ENCODE measurements around the gene FNIP2. TPM values are rescaled to one million over a fixed set of nuclear protein-coding genes. Genes with fewer than 3 reads are reported as not detected.

FNIP2 gene
- total and polyA plus RNA-seq, 2 donors (not counting 1 experiment from before 2014, with no cell fraction given): 0.03 to 0.17 TPM

- Mint-ChIP-seq H3K4me3 (peak overlapping the region; percentile 4), H3K9me3 (ENCODE audit: insufficient read depth) (no peaks in the 10 kb centered on the region), H3K27ac (no peak overlapping the region), H3K4me1 (peaks cover 22% of the 10 kb centered on the region), H3K27me3 (peaks cover 77% of the 10 kb centered on the region)
- no peaks in the 10 kb centered on the region for H3K79me2 ChIP-seq (ENCODE audit: control insufficient read depth, insufficient read depth, low read length)
- TF ChIP-seq CTCF (IDR thresholded peaks at IDR 0.05) (no peak), EZH2 (IDR thresholded peaks at IDR 0.05; ENCODE audit: borderline replicate concordance, insufficient read depth, low read depth, low read length, poor library complexity, severe bottlenecking) (no peak)
- peaks cover 0 to 6% (median 3%) of the 10 kb centered on the region in 3 donors for H3K9me3 ChIP-seq (ENCODE audit: control extremely low read depth in 1 of 3, control insufficient read depth in 2 of 3, insufficient read depth in 1 of 3, low read length in 2 of 3)
- peak; percentile 45 for DNase-seq
- WGBS (ENCODE audit: insufficient coverage): 60% methylated on average over 1 of the region's 6 CpGs
- POLR2A ChIA-PET: no interaction called here
- H4K20me1 ChIP-seq (ENCODE audit: control insufficient read depth, insufficient read depth, low read length, poor library complexity, severe bottlenecking): no peaks in the 10 kb centered on the region
- intact Hi-C loops (cut with micrococcal nuclease): loop anchor here (5.0 kb wide), 1 partner anchor 43 kb away; the partner anchor contains the start of gene FNIP2
- H3K27me3 ChIP-seq (replicated peaks in 1 of 4; ENCODE audit: control extremely low read depth in 1 of 4, control insufficient read depth in 3 of 4, insufficient read depth in 4 of 4, low read length in 3 of 4): peaks cover 10 to 92% (median 82%) of the 10 kb centered on the region in 4 experiments
- no peak overlapping the region for H3K27ac ChIP-seq (ENCODE audit: low read length in 2 of 2)
- H3K4me1 ChIP-seq (ENCODE audit: control insufficient read depth in 2 of 2, insufficient read depth in 2 of 2, low read length in 2 of 2): peaks cover 20 to 23% of the 10 kb centered on the region in 2 donors
- no peak overlapping the region for H3K9ac ChIP-seq (ENCODE audit: low read length)
- ATAC-seq (ENCODE audit: low read depth): peak; percentile 33
- H3K4me3 ChIP-seq (ENCODE audit: control extremely low read depth in 1 of 5, extremely low read depth in 1 of 5, insufficient read depth in 1 of 5, low read depth in 2 of 5, low read length in 4 of 5): no peak overlapping the region
- no peaks in the 10 kb centered on the region for H3K36me3 ChIP-seq (replicated peaks in 1 of 2; ENCODE audit: control extremely low read depth in 1 of 2, control insufficient read depth in 1 of 2, extremely low read depth in 1 of 2, insufficient read depth in 2 of 2, low read length in 1 of 2)
- H2AFZ ChIP-seq (ENCODE audit: insufficient read depth, low read depth, low read length, poor library complexity, severe bottlenecking): no peak overlapping the region
- peak overlapping the region; percentile 13 for H3K4me2 ChIP-seq (replicated peaks; ENCODE audit: low read depth, low read length, poor library complexity, severe bottlenecking)
- CTCF ChIA-PET: interaction anchor here (1.0 kb wide), 1 partner anchor 41 kb away, joined by 3 read pairs; no protein-coding TSS in a partner anchor
Measured at GRCh38 chr4:158809611-158810486, 41.0 kb downstream of the FNIP2 start.
